GM19372 (cell line): ENCODE results near the gene HOXA9.

Source experiments
- ATAC-seq: cut with Tn5 transposase; IDR thresholded peaks from one replicate; pipeline ENCODE4 v1.9.1; 2021; ENCODE audit warnings: mild to moderate bottlenecking, low read depth, moderate library complexity; ENCODE audit not compliant: unreplicated experiment

HOXA9 gene

DNA sequence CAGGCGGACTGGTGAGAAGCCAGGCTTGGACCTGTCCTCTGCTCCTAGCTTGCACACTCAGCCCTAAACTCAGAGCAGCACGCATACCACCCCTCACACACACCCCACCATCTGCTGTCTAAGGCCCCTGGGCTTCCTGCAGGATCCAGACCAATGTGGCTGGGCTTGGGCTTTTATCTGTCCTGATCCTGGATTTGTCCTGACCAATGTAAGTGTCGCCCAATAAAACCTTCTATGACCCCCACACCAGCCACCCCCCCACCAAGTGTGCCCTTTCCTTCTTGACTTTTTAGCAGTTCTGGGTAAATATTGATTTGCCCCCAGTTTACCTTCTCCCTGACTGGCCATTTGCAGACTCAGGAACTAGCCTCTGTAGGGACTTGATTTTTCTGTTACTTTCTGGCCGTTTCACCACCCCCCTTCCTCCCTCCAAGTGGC, 36.3 kb upstream of the HOXA9 start:
- ATAC-seq = no peak

DNA sequence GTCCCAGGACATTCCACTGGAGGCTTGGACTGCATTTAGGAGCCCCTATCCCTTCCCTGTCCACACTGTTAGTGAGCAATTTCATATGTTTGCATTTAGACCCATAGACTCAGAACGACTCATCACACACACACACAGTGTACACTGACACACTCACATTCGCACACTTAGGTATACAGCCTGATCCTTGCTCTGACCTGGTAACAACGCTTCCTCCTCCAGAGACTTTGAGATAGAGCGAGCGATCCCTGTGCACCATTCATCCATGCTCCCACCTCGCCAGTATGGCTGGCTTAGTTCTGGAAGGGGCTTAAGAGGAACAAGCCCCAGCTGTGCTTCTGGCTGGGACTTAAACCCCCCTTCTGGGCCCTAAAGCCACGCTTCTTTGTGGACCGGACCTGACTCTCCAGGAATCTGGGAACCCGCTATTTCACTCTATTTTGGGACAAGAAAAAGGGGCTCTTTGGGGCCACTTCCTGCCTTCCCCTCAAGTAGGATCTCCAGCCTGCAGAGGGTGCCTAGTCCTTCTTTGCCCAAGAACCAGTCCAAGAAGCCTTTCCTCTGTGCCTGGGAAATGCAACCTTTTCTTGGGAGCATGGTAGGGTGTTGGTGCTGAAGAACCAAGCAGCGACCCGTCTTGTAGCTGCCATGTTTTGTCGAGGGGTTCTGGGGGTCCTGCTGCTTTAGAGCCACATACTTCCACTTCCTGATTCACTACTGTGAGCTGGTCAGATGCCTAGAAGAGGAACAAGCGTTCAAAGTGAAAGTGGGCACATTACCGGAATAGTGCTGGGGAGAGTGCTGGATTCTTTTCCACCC, 35.6 kb upstream of the HOXA9 start:
- ATAC-seq = no peak

DNA sequence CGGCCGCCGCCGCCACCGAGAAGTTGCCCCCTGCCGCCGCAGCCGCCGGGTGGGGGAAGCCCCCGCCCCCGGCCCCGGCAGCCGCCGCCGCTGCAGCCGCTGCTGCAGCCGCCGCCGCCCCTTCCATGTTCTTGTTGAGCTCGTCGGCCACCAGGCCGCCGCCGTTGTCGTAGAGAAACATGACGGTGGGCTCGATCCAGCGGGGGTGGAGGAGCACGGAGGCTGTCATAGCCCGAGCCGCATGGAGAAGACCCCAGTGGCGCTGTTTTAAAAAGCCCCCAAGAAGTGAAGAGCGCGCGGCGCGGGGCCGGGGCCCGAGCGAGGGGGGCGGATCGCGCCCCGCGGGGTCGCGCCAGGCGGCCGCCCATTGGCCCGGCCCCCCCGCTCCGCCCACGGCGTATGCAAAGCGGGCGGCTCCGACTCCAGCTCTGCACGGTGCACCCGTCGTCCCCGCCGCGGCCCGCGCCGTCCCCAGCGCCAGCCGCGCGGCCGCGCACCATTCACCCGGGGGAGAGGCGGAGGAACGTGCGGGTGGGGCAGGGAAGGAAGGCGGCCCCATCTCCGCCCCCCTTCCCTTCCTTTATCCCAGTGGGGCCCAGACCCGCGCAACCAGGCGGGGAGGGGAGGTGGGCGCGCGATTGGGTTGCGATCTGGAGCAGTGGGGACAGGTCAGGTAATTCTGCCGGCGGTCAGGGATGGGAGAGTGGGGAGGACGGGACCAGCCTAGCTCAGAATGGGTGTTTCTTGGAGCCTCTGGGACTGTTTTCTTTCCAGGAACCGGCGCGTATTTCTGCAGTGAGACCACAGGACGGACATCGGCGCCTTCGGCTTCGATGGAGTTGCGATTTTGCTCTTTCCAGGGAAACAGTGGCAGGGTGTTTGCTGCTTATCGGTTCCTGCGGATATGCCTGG, 34.8 kb upstream of the HOXA9 start, which contains the start of gene HOXA13:
Gene HOXA13 (minus strand): TSS at position 243 of the 912 bp plus-strand sequence. CDS start 14 bp downstream, at position 229.
- no peak for ATAC-seq

DNA sequence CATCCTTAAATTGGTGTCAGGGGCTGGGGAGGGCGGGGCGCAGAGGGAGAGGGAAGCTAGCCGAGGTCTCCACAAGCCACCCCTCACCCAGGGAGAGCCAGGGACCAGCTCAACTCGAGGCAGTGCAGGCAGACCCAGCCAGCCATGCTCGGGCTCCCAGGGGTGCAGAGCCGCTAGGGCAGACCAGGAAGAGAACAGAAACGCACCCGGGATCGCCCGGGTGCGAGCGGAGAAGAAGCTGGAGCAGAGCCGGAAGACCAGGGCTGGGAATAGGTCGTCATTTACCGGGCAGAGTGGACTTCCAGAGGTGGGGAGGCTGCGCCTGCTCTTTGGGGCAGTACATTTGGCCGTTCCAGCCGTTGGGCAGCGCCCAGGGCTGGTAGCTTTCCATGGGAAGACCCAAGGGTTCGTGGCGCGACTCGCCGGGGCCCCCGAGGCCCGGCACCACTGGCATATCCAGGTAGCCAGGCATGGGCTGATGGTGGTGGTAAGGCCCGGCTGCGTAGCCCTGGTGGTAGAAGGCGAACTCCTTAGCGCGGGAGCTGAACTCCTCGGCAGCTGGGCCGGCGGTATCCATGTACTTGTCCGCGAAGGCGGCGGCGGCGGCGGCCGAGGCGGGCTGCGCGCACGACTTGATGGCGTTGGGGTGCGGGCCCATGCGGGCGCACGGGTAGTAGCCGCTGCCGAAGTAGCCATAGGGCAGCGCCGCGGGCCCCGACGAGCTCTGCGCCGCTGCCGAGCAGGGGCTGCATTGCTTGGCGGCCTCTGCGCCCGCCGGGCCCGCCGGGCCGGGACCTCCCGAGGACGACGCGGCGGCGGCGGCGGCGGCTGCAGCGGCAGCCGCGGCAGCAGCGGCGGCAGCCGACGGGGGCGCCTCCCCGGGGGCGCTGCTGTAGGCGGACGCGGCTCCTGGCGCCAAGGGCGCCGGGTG, 33.8 kb upstream of the HOXA9 start:
- ATAC-seq = no peak

DNA sequence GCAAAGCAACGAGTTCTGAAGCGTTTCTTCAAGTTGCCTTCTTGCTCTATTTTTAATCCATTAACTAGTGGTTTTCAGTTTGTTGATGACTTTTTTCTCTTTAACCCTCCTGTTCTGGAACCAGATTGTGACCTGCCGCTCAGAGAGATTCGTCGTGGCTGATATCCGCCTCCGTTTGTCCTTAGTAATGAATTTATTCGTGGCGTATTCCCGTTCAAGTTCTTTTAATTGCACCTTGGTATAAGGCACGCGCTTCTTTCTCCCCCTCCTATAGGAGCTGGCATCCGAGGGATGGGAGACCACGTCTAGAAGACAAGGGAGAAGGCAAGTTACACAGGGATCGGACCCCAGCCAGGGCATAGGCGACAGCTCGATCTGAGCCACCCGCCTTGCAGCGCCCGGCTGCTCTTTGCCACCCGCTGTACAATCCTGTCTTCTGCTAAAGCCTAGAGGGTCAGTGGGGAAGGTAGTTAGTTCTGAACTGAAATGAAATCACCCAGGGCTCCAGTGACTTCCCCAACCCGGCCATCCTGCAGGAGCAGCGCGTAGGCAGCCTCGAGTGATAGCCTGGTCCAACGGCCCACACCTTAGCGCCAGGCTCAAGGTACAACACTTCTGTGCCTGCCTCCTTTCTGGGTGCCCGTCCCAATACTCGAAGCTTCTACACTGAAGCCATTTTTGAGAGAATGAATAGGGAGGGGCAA, 33.0 kb upstream of the HOXA9 start:
- ATAC-seq = no peak

DNA sequence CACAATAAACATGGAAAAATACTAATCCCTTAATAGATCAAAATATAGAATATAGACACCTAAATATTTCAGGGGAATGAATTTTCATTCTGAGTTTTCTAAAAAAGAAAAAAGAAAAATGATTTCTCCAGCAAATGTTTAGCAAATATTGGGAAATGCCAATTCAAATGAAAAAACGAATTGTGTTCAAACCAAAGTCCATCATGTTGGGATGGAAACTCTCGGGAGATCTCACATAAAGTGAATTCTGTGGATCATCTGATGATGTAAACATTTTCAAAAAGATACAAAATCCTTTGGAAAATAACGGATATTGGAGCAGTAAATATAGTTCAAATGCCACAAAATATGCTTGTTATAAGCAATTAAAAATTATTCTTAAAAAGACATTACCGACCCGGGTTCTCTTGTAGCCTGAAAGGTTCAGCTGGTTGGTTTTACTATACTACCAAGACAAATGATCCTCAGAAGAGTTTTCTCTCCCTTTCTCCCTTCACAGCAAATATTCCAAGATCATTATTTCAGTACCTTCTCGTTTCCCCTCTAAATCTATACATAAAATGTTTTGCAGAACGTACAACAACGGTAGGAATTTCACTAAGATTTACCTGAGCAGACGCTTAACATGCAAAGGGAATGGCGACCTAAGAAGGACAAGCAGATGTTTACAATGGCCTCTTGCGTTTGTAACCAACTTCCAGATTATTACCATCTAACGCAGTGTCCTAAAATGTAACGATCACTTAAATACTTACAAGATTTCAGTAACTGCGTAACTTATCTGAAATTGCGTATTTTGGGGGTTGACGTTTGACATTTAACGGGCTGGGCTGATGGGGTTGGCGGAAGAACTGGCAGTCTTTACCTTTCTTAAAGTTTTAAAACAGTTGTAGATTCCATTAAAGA, 32.1 kb upstream of the HOXA9 start:
- ATAC-seq = no peak

DNA sequence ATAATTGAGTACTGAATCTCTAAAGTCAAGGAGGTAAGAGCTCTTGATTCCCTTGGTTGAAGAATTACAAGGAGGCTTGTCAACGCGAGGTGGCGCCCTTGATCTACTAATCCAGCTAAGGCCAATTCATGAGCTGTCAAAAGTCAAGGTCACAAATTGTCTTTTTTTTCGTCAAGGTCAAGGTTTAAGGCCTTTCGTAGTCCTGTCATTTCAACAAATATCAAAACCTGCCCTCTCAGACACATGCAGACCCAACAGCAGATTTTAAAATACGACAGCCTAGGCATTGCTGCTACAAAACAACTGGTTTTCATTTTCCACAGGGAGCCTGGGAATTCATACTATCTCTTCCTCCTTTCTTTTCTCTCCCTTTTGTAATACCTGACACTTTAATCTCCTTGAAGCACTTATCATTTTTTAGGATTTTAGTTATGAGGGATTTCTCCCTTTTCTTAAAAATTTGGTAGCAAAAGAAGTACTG, 31.0 kb upstream of the HOXA9 start:
- no peak for ATAC-seq

DNA sequence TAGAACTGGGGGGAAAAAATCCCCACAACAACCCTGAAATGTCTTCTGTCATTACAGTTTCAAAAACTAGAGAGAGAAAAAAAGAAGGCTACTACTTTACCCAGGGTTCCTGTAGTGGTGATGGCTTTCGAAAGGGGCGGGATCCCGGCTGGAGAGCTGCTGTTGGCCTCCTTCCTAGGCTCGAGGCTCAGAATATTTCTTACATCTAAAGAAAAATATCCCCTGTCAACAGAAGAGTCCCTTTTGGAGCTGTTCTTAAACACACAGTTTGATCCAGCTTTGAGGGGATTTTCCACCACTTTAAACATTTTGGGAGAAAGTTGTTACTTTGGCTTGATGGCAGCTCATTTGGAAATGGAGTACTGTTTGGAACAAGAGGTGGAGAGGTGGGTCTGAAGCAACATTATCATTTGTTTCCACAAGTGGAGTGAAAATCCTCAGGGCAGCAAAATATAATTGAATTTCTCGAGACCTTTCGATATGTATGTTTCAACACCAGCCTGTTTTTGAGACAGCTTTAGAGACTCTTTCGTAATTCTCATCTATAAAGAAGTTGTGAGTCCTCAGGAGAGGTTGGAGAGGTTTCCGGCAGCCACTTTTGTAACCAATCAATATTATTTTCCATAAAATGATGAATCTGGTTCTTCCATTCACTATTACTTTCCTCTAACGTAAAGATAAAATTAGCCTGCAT, 29.5 kb upstream of the HOXA9 start:
- no peak for ATAC-seq

DNA sequence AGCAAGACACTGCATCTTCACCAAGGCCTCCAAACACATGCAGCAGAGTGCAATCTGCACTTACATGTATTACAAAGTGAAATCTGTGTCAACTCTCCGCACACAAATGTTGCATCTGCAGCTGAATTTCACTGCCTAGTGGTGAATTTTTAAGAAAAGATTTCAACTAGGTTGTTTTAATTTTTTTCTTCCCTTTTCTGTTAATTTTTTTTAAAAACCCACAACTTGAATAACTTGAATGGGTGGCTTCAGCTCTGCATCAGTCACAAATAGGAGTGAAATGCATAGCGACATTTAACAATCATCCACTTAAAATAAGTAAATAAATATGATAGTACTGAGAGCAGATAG, 28.6 kb upstream of the HOXA9 start:
- ATAC-seq = no peak

DNA sequence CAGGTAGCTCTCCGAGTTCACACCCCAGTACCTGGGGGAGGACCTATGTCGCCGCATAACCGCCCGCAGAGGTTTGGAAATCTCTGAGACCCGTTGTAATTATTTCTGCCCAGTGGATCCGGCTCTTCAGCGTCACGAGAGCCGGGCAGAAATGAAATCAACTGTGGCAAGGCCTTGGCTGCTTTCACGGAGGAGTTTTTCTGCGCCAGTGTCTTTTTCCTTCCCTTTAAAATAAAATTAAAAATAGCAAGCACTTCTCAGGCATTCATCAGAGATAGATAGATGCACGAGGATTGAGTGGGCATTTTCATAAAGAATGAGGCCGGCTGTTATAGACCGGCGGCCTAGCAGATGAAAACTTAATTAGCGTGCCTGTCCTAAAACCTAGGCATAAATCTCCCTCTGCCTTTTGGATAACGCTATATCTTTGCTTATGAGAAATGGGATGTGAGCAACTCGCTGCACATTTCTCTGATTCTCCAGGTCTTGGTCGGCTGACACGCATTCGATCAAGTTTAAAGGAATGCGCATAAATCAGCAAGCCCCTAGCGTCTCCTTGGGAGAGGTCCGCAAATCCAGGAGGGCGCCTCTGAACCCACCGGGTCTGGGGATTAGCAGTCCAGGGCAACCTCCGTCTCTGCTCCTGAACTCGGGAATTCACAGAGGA, 28.1 kb upstream of the HOXA9 start:
- ATAC-seq = no peak

DNA sequence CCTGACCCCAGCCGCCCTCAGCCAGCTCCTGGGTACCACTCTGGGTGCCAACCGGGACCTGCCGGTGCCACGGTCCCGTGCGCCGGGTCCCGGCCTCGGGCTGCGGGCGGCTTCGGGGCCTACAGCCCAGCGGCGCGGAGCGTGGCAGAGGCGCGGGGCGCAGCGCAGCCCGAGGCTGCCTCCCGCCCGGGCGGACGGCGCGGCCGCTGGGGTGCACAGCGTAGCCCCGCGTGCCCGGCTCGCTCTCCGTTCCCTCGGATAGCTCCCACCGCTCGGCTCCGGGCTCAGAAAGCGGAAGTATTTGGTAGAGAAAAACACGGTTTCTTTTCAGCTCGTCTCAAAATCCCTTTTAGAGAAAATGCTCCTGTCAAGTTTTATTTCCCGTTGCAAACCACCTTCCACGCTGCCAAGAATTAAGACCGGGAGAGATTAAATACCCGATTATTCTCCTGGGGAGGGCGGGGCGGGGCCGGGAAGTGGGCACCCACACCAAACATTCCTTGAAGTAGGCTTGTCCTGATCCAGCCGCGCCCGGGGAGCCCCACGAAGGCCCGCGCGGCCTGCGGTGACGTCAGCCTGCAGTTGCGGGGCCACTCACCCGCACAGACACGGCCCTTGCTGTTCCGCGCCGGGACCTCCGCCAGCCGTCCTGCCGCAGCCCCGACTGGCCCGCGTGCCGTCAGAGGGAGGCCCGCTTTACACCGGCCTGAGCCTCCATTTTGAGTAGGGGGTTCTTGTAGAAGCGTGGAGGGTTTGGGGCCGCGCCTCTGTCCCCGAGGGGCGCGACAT, 27.4 kb upstream of the HOXA9 start:
- ATAC-seq = no peak

DNA sequence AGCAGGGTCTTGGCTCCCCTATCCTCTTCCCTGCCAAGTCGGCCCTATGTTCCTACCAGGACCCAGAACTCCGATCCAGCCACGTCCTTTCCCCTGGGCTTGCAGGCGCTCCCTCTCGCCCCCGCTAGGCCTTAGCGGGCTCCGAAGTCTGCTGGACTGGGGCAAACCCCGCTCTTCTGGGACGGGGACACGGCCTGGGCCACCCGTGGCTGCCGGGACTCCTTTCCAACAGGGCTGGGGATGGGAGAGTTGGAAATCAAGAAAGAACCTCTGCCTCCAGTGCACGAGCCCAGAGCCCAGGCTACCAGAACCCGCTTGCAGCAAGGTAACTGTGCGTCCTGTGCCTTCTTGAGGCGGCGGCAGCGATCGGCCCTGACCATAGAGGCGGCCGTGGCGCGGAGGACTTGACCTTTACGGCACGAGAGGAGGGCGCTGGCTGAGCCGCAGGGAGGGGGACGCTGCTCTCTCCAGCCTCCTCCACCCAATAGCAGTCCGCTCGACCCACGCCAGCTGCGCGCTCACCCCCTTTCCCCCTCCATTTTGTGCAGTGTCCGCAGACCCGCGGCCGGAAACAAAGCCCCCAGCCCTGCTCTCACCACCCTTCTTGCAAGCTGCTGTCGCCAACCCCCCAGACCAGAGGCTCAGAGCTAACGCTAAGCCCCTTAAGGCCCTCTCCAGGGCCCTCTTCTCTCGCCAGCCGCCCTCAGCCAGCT, 26.7 kb upstream of the HOXA9 start:
- no peak for ATAC-seq

DNA sequence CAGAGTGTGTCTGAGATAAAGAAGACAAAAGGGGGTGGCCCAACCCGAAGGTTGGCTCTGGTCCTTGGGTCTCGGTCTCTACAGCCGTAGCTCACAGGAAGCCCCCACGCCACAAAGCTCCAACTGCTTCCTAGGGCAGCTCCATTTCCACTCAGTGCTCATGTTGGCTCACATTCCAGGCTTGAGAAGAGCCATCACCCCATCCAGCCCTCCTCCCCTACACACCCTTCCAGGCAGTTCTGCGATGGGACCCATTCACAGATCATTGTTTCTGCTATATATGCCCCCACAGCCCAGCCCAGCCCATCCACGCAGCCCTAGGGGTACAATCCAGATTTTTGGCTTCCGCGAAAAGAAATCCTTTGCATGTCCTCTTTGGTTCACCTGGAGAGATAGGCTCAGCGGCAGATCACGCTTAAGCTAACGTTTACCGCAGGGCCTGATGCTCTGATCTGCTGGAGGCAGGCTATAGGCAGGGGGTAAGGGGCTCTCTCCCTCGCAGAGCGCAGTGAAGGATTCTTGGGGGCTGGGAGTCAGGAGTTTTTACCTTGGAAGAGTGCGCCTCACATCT, 25.9 kb upstream of the HOXA9 start:
- ATAC-seq = no peak

DNA sequence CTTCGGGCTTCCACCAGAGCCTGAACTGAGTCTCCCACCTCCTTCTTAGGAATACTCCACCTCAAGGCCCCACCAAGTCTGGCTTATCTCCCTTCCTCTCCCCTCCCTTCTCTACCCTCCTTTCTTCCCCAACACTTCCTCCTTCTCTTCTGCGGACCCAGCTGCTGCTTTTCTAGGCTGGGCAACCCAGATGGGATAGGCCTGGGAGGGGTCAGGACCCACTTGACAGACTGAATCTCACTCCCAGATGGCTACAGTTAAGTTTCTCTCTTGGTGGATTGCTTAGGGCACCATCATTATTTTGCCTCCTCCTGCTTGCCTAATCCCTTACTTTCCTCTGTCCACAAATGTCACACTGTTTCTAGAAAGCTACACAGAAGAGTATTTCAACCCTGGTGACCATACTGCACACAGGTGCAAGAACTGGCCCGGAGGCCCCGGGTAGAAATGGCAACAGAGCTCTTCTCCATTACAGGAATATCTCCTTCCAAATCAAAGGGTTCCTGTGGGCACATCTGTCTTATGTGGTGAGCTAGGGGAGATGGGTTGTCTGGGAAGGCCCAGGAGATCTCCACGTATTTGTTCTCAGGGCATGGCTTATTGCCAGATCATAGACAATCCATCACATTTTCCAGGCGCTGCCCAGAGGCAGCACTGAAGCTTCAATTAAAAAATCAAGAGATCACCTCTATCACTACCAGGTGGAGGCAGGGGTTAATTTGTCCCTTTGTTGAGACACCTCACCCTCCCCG, 24.8 kb upstream of the HOXA9 start:
- no peak for ATAC-seq

DNA sequence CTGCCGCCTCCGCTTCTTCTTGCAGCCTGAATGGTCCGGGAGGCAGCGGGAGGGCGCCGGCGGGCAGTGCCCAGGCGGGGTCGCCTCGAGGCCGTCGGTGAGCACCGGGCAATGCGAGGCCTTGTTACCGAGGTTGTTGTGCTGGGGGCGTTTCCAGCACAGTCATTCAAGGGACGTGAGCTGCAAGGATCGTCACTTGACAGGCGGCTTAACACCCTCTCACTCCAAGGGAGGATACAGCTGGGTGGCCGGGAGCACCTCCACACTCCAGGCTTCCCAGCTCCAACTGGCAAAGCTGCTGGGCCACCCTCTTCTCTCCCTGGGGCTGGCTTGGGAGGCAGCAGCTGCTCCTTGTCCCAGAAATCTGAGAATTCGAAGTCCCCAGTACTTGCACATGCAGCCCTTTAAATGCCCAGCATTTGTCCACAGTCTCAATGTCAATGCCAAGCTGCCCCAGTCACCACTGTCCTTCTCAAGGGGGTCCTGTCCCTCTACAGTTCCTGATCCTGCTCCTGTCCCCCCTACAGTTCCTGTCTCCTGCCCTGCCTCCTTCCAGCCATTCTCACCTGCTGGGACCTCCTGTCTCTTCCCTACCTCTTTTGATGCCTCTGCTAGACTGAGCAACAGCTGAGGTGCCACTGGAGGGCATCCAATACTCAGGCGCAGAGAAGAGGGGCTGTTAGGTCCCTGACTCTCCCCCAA, 24.1 kb upstream of the HOXA9 start:
- no peak for ATAC-seq
